ENCODE data around the gene DNAJC21. TPM values are rescaled to one million over a fixed set of nuclear protein-coding genes. Genes with fewer than 3 reads are reported as not detected.

DNAJC21 gene
- total and polyA plus RNA-seq, 4 donors: 8.8 to 21.0 (median 11.8) TPM

DNA sequence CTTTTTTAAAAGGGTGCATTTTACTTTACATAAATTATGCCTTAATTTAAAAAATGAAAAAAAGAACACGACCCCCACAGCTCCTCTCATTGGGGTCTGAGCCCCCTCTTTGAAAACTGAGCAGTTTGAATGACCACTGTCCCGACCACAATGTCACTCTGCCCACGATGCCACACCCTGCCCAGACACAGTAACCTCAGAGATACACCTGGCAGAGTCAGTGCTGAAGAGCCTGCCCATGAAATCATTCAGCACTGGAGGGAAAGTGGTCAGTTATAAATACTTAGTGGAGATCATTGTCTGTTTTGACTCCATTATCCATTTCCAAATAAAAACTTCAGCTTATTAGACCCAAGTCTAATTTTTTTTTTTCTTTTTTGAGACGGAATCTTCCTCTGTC lies 49.3 kb downstream of the DNAJC21 start (continued):
- TF ChIP-seq RXRA (IDR thresholded peaks at IDR 0.05) (no peak), FOXA2 (IDR thresholded peaks at IDR 0.05) (no peak)
- TF ChIP-seq, protein P1, sequence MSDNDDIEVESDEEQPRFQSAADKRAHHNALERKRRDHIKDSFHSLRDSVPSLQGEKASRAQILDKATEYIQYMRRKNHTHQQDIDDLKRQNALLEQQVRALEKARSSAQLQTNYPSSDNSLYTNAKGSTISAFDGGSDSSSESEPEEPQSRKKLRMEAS (IDR thresholded peaks at IDR 0.05): no peak

DNA sequence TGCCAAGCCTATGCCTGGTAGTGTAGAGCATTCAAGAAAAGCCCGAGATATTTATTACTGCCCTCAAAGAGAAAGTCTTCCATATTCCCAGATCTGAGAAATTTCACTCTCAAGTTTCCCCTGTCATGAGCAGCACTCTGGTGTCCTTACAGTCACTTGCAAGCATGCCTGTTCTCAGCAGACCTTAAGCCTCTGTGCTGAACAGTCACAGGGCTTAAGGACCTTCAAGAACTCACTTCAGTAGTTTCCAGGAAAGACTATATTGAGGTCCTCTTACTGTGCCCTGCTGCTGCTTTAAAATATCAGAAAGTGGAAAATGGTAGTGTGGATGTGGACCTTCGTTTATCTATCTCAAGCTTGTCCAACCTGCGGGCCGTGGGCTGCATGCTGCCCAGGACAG lies 53.5 kb downstream of the DNAJC21 start:
- Histone ChIP-seq H3K9me3 (ENCODE audit: control insufficient read depth in 4 of 4, low read length in 3 of 4) (peaks cover 3 to 10% (median 6%) of the 10 kb centered on the region in 4 donors), H3K4me1 (ENCODE audit: control insufficient read depth in 4 of 4, insufficient read depth in 4 of 4, low read length in 3 of 4) (no peaks in the 10 kb centered on the region), H3K36me3 (ENCODE audit: control insufficient read depth in 4 of 4, insufficient read depth in 3 of 4, low read depth in 1 of 4, low read length in 3 of 4) (peaks cover 0 to 2% (median 0%) of the 10 kb centered on the region in 4 donors), H3K4me3 (ENCODE audit: low read depth in 1 of 3, low read length in 3 of 3) (no peak overlapping the region), H3K27me3 (ENCODE audit: control insufficient read depth in 4 of 4, insufficient read depth in 4 of 4, low read length in 3 of 4) (no peaks in the 10 kb centered on the region), H3K27ac (ENCODE audit: low read depth in 1 of 2, low read length in 2 of 2) (no peak overlapping the region), H3K9ac (ENCODE audit: low read depth in 1 of 2, low read length in 2 of 2) (no peak overlapping the region)
- no peak for DNase-seq (ENCODE audit: low spot score)
- TF ChIP-seq YY1 (IDR thresholded peaks at IDR 0.05): no peak
- TF ChIP-seq RAD21 (IDR thresholded peaks at IDR 0.05): no peak
- TF ChIP-seq SP1 (IDR thresholded peaks at IDR 0.05): no peak
- no peak for TF ChIP-seq NR2F2 (IDR thresholded peaks at IDR 0.05)
- no peak for TF ChIP-seq HNF4A (conservative IDR thresholded peaks at IDR 0.05)
- no peak for TF ChIP-seq JUND (IDR thresholded peaks at IDR 0.05)
- TF ChIP-seq TAF1 (conservative IDR thresholded peaks at IDR 0.05): no peak
- TF ChIP-seq FOXA1 (IDR thresholded peaks at IDR 0.05): no peak
- WGBS: 90% methylated on average over 4 of the region's 4 CpGs

DNA sequence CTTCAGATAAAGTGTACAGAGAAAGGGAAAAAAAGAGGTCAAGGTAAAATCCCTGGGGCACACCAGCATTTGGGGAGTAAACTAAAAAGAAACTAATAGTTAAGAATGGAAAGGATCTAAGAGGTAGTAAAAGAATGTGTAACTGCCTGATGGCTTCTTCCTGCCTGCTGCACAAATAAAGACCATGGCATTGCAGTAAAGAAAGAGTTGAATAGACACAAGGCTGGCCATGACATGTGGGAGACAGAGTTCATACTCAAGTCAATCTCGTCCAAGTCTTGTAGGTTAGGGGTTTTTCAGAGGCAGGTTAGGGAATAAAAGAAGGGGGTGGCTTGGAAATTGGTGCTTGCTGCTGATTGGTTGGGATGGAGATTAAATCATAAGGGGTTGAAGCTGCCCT lies 57.6 kb downstream of the DNAJC21 start:
- peaks cover 4 to 10% (median 6%) of the 10 kb centered on the region in 4 donors for H3K9me3 ChIP-seq (ENCODE audit: control insufficient read depth in 4 of 4, low read length in 3 of 4)
- no peak overlapping the region for H3K27ac ChIP-seq (ENCODE audit: low read depth in 1 of 2, low read length in 2 of 2)
- no peak overlapping the region for H3K9ac ChIP-seq (ENCODE audit: low read depth in 1 of 2, low read length in 2 of 2)
- TF ChIP-seq, protein P2, sequence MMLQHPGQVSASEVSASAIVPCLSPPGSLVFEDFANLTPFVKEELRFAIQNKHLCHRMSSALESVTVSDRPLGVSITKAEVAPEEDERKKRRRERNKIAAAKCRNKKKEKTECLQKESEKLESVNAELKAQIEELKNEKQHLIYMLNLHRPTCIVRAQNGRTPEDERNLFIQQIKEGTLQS (IDR thresholded peaks at IDR 0.05): no peak
- TF ChIP-seq TAF1 (conservative IDR thresholded peaks at IDR 0.05) (no peak), HNF4G (IDR thresholded peaks at IDR 0.05) (no peak), RAD21 (IDR thresholded peaks at IDR 0.05) (no peak), GABPA (IDR thresholded peaks at IDR 0.05 in 1 of 2, conservative IDR thresholded peaks at IDR 0.05 in 1 of 2) (no peak), HNF4A (conservative IDR thresholded peaks at IDR 0.05) (no peak), YY1 (IDR thresholded peaks at IDR 0.05) (no peak), RXRA (IDR thresholded peaks at IDR 0.05) (no peak), JUND (IDR thresholded peaks at IDR 0.05) (no peak), FOXA2 (IDR thresholded peaks at IDR 0.05) (no peak), EGR1 (IDR thresholded peaks at IDR 0.05; ENCODE audit: low read depth in 2 of 2) (no peak)
- TF ChIP-seq, protein P3, sequence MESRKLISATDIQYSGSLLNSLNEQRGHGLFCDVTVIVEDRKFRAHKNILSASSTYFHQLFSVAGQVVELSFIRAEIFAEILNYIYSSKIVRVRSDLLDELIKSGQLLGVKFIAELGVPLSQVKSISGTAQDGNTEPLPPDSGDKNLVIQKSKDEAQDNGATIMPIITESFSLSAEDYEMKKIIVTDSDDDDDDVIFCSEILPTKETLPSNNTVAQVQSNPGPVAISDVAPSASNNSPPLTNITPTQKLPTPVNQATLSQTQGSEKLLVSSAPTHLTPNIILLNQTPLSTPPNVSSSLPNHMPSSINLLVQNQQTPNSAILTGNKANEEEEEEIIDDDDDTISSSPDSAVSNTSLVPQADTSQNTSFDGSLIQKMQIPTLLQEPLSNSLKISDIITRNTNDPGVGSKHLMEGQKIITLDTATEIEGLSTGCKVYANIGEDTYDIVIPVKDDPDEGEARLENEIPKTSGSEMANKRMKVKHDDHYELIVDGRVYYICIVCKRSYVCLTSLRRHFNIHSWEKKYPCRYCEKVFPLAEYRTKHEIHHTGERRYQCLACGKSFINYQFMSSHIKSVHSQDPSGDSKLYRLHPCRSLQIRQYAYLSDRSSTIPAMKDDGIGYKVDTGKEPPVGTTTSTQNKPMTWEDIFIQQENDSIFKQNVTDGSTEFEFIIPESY (IDR thresholded peaks at IDR 0.05): no peak
- TF ChIP-seq, protein P4, sequence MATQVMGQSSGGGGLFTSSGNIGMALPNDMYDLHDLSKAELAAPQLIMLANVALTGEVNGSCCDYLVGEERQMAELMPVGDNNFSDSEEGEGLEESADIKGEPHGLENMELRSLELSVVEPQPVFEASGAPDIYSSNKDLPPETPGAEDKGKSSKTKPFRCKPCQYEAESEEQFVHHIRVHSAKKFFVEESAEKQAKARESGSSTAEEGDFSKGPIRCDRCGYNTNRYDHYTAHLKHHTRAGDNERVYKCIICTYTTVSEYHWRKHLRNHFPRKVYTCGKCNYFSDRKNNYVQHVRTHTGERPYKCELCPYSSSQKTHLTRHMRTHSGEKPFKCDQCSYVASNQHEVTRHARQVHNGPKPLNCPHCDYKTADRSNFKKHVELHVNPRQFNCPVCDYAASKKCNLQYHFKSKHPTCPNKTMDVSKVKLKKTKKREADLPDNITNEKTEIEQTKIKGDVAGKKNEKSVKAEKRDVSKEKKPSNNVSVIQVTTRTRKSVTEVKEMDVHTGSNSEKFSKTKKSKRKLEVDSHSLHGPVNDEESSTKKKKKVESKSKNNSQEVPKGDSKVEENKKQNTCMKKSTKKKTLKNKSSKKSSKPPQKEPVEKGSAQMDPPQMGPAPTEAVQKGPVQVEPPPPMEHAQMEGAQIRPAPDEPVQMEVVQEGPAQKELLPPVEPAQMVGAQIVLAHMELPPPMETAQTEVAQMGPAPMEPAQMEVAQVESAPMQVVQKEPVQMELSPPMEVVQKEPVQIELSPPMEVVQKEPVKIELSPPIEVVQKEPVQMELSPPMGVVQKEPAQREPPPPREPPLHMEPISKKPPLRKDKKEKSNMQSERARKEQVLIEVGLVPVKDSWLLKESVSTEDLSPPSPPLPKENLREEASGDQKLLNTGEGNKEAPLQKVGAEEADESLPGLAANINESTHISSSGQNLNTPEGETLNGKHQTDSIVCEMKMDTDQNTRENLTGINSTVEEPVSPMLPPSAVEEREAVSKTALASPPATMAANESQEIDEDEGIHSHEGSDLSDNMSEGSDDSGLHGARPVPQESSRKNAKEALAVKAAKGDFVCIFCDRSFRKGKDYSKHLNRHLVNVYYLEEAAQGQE (IDR thresholded peaks at IDR 0.05): no peak
- TF ChIP-seq, protein P1 (IDR thresholded peaks at IDR 0.05): no peak
- no peaks in the 10 kb centered on the region for H3K4me1 ChIP-seq (ENCODE audit: control insufficient read depth in 4 of 4, insufficient read depth in 4 of 4, low read length in 3 of 4)
- no peak for DNase-seq (ENCODE audit: low spot score)
- no peak overlapping the region for H3K4me3 ChIP-seq (ENCODE audit: low read depth in 1 of 3, low read length in 3 of 3)
- peaks cover 0 to 2% (median 0%) of the 10 kb centered on the region in 4 donors for H3K36me3 ChIP-seq (ENCODE audit: control insufficient read depth in 4 of 4, insufficient read depth in 3 of 4, low read depth in 1 of 4, low read length in 3 of 4)
- H3K27me3 ChIP-seq (ENCODE audit: control insufficient read depth in 4 of 4, insufficient read depth in 4 of 4, low read length in 3 of 4): no peaks in the 10 kb centered on the region
- WGBS: 98% methylated on average over 1 of the region's 1 CpG
